ENCODE results near the gene TMIGD3.

TMIGD3 gene

DNA sequence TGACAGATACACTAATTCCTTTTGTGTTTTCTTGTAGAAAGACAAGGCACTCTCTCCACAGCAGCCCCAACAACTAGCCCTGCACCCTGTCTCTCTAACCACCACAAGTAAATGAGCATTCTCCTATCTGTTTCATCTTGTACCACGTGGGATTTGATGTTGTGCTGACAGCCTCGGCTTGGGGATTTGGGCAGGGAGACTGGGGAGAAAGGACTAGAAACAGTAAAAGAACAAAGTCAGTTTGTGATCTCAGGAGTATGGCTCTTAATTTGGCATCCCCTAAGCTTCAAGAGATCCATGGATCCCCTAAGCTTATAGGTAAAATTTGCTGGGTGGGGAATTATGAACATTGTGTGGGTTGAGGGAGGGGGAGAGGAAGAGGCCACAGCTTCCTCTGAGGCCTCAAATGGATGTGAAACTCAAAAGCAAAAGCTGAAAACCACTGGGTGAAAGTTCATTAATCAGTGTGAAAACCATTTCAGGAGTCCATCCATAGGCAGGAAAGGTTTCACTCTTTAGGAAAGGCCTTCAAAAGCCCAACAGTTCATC, 26.6 kb downstream of the TMIGD3 start:
- H3K4me3 ChIP-seq (ENCODE audit: control insufficient read depth, low read depth, low read length) = no peak overlapping the region
- DNase-seq (ENCODE audit: low read depth) = no peak
- TF ChIP-seq, protein P1, sequence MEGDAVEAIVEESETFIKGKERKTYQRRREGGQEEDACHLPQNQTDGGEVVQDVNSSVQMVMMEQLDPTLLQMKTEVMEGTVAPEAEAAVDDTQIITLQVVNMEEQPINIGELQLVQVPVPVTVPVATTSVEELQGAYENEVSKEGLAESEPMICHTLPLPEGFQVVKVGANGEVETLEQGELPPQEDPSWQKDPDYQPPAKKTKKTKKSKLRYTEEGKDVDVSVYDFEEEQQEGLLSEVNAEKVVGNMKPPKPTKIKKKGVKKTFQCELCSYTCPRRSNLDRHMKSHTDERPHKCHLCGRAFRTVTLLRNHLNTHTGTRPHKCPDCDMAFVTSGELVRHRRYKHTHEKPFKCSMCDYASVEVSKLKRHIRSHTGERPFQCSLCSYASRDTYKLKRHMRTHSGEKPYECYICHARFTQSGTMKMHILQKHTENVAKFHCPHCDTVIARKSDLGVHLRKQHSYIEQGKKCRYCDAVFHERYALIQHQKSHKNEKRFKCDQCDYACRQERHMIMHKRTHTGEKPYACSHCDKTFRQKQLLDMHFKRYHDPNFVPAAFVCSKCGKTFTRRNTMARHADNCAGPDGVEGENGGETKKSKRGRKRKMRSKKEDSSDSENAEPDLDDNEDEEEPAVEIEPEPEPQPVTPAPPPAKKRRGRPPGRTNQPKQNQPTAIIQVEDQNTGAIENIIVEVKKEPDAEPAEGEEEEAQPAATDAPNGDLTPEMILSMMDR (IDR thresholded peaks at IDR 0.05; ENCODE audit: control insufficient read depth, insufficient read depth, low read depth, low read length, missing control alignments) = no peak

DNA sequence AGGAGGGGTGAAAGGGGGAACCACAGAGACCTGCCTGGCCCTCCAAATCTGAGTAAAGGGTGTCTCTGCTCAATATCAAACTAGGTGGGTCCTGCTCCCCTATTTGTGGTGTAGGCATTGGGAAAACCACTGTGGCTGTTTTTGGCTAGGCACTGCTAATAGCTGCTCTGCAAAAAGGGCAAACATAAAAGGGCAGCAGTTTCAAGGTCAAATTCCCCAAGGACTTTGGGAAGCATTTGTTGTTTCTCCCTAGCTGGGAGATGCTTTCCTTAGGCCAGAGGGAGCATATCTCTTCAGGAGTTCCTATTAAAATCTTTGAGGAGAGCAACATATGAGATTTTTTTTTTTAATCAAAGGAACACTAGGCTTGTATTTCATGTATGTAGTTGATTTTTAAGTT, 27.2 kb downstream of the TMIGD3 start:
- TF ChIP-seq, protein P1 (IDR thresholded peaks at IDR 0.05; ENCODE audit: control insufficient read depth, insufficient read depth, low read depth, low read length, missing control alignments) = no peak
- no peak for DNase-seq (ENCODE audit: low read depth)

DNA sequence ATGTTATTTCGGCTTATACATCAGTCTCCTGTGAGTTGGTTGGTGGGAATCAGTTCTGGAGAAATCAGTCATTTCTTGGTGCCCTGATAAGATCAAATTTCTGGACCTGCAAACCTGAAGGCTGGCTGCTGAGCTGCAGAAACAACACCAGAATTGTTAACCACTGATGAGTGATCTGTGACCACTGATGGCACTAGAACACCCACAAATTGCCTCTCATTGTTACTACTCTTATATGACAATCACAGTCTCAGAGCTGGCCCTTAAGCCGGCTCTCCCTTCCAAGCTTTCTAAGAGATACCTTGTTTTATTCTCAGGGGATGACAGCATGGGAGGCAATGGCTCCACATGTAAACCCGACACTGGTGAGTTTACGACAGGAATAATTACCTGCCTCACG, 27.7 kb downstream of the TMIGD3 start:
- no peak for DNase-seq (ENCODE audit: low read depth)
- no peak overlapping the region for H3K4me3 ChIP-seq (ENCODE audit: control insufficient read depth, low read depth, low read length)

More for the DNA sequence above, 27.2 kb downstream of the TMIGD3 start:
- H3K4me3 ChIP-seq (ENCODE audit: control insufficient read depth, low read depth, low read length) = no peak overlapping the region

DNA sequence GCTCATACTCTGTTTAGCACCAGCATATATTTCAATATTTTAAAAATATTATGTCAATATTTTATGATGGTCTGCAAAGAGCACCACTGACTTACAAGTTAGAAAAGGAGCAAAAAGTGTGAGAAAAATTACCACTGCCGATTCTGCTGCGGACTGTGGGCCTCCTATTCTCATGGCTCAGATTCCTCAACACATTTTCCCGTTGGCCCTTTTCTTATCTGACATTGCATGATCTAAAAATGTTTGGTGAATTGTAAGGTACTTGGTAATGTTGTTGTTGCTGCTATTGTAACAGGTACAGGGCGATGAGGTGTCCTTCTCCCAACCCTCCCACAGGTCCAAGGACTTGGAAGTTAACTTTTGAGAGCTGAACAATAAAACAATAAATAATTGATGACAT, 28.9 kb downstream of the TMIGD3 start:
- no peak overlapping the region for H3K4me3 ChIP-seq (ENCODE audit: control insufficient read depth, low read depth, low read length)
- TF ChIP-seq, protein P1 (IDR thresholded peaks at IDR 0.05; ENCODE audit: control insufficient read depth, insufficient read depth, low read depth, low read length, missing control alignments) = no peak
- no peak for DNase-seq (ENCODE audit: low read depth)

More for the DNA sequence above, 27.7 kb downstream of the TMIGD3 start:
- TF ChIP-seq, protein P1 (IDR thresholded peaks at IDR 0.05; ENCODE audit: control insufficient read depth, insufficient read depth, low read depth, low read length, missing control alignments) = no peak

DNA sequence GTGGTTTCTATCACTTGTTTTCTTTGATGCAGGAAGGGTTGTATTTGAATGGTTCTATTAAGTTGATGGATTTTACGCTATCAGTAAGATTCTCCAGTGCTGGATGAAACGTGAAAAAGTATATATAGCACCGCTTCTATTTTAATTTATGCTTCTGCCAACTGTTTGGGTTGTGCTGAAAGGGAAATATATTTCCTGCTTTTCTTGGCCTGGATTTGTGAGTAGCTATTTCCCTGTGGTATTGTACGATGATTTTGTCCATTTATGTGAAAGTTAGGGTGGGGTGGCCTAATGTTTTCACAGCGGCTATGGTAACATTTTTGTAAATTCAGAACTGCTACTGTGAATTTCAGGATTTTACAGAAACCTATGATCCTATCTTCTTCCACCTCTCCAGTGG, 29.3 kb downstream of the TMIGD3 start:
- TF ChIP-seq, protein P1 (IDR thresholded peaks at IDR 0.05; ENCODE audit: control insufficient read depth, insufficient read depth, low read depth, low read length, missing control alignments) = no peak
- no peak for DNase-seq (ENCODE audit: low read depth)
- H3K4me3 ChIP-seq (ENCODE audit: control insufficient read depth, low read depth, low read length) = no peak overlapping the region

DNA sequence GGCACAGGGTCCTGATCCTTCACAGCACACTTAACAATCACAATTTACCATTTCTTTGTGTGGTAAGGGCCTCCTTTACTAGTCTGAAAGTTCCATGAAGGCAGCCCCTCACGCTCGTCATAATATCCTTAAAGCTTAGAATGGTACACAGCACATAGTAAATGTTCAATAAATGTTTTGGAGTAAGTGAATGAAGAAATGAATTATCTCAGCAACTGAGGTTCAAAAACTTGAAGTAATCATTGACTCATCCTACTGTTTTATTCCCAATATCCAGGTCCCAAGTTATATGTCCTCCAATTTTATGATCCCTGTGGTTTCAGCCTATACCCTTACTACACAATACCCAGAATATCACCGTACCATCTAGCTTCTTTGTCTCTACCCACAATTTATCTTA, 31.9 kb downstream of the TMIGD3 start:
- no peak for DNase-seq (ENCODE audit: low read depth)
- TF ChIP-seq, protein P1 (IDR thresholded peaks at IDR 0.05; ENCODE audit: control insufficient read depth, insufficient read depth, low read depth, low read length, missing control alignments) = no peak
- no peak overlapping the region for H3K4me3 ChIP-seq (ENCODE audit: control insufficient read depth, low read depth, low read length)

DNA sequence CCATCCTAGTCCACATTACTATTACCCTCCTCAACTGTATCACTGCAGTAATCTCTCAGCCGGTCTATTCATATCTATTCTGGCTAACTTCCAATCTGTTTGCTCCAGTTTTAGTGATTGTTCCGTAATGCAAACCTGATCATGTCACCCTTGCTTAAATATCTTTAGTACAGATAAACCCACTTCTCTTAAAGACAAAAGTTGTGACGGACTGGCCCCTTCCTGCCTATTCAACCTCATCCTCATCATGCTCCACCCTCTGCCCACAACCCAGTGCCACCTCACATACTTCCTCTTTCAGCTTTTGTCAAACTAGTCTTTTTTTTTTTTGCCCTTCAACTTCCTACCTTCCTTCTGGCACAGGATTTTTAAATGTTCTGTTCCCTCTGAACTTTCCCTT, 32.4 kb downstream of the TMIGD3 start:
- TF ChIP-seq, protein P1 (IDR thresholded peaks at IDR 0.05; ENCODE audit: control insufficient read depth, insufficient read depth, low read depth, low read length, missing control alignments) = no peak
- no peak for DNase-seq (ENCODE audit: low read depth)
- H3K4me3 ChIP-seq (ENCODE audit: control insufficient read depth, low read depth, low read length) = no peak overlapping the region

All from AG09309 (cell line).